GM12872 (cell line): ENCODE results near the gene STX5.

Experiments
- TF ChIP-seq, protein P1 (sequence below): IDR thresholded peaks from 3 replicates; pipeline ENCODE4 v1.5.1; 2011; ENCODE audit warnings: low read depth, mild to moderate bottlenecking, low read length, moderate library complexity; ENCODE audit not compliant: insufficient read depth

The STX5 gene

DNA sequence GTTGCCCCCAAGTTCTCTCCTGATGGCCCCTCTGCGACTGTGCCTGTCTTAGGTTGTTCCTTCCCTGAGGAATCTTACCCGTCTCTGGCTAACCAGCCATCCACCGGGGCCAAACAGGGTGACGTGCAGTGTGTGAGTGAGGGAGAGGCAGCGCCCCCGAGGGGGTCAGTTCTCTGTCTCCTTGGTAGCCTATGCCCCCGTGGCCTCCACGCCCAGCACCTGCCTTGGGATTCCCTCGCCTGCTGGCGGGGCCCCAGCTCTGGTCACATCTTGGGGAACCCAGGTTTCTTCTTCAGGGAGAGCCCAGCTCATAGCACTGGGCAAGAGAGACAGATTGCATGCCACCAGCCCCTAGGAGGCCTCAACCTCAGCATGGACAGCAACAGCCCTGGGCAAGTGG lies 32.4 kb downstream of the STX5 start:
- TF ChIP-seq, protein P1, sequence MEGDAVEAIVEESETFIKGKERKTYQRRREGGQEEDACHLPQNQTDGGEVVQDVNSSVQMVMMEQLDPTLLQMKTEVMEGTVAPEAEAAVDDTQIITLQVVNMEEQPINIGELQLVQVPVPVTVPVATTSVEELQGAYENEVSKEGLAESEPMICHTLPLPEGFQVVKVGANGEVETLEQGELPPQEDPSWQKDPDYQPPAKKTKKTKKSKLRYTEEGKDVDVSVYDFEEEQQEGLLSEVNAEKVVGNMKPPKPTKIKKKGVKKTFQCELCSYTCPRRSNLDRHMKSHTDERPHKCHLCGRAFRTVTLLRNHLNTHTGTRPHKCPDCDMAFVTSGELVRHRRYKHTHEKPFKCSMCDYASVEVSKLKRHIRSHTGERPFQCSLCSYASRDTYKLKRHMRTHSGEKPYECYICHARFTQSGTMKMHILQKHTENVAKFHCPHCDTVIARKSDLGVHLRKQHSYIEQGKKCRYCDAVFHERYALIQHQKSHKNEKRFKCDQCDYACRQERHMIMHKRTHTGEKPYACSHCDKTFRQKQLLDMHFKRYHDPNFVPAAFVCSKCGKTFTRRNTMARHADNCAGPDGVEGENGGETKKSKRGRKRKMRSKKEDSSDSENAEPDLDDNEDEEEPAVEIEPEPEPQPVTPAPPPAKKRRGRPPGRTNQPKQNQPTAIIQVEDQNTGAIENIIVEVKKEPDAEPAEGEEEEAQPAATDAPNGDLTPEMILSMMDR: no peak

DNA sequence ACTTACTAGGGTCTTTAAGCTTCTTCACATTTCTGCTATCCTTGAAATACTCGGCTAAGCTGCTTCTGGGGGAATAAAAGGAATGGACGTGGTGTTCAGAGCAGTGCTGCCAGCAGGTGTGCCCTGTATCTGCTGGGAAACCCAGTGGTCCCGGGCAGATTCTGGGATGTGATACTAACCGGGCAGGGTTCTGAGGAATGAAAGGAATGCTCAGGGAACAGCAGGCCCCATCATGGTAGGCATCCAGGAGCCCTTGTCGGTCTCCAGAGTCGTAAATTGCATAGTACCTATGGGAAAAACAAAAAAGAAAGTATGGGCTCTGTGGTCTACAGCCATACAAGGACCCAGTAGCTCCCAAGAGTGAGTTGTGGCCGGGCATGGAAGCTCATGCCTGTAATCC lies 35.6 kb downstream of the STX5 start:
- TF ChIP-seq, protein P1: no peak

- TF ChIP-seq, protein P1: no peak
These were observed 37.6 kb downstream of the STX5 start for GRCh38 chr11:62794201-62794775.

GRCh38 chr11:62792202-62792575 lies 39.7 kb downstream of the STX5 start:
- TF ChIP-seq, protein P1: no peak

DNA sequence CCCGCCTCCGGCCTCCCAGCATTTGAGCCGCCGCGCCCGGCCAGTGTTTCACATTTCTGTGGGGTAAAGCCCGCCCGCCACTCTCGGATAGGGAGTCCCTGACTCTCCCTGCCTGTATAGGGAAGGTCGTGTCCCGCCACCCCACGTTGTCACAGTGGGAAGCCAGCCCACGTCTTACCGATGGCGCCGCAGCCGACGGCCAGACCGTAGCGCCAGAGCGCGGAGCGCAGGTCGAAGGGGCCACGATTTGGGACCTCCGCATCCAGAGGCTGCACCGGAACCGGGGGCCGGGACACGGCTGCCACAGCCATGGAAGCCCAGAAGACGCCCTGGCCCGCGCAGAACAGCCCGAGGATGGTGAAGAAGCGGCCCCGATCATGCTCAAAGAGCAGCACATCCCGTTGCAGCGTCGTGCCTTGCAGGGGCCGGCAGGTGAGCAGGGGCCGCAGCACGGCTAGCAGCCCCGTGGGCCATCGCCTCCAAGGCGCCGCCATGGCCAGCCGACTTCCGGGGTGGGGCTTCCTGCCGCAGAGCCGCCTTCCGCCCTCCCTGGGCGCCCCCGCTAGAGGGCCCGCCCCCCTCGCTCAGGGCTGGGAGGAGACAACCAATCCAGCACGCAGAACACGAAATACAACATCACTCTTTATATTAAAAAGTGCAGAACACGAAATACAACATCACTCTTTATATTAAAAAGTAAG lies 40.2 kb downstream of the STX5 start, which contains the start of gene TMEM223:
TMEM223 (minus strand) TSS at position 506 of the 701 bp plus-strand sequence; CDS start at position 494, 12 bp downstream.
- TF ChIP-seq, protein P1: peak; percentile 22; the same call in 2 of the 3 replicates

GRCh38 chr11:62789576-62789975 lies 42.3 kb downstream of the STX5 start:
- TF ChIP-seq, protein P1: no peak

DNA sequence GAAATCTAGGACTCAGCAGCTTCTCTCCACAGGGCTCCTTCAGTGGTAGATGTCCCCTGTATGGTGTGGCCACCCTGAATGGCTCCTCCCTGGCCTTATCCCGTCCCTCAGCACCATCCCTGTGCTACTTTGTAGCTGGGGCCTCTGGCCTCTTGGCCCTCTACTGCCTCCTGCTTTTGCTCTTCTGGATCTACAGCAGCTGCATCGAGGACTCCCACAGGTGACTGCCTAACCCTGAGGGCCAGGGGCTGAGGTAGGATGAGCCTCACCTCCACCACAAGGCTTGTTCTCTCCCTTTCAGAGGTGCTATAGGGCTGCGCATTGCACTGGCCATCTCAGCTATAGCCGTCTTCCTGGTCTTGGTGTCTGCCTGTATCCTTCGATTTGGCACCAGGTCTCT lies 42.9 kb downstream of the STX5 start:
- TF ChIP-seq, protein P1: no peak
